Activated naive CD4-positive, alpha-beta T cell treated with anti-CD3 and anti-CD28 coated beads, Interleukin-2, amount 10 ng/mL, durations not matched to agents 7 days and 5 days (primary cell): ENCODE data around the gene HNRNPA3.
"Not testable (repeated sequence)": the region's sequence is repeated elsewhere in the genome, so short reads cannot be mapped to it uniquely, and the experiment has no call there.

ENCODE experiments used
- CTCF ChIA-PET: fragments of 350-600 bp; sonication (Branson Sonifier 250); formaldehyde crosslinking; loops from one replicate; lab custom pipeline; 2021; ENCODE audit warnings: antibody characterized with exemption; lab: Charles Lee
- DNase-seq: peaks from one replicate; pipeline ENCODE4 v3.0.0-alpha.2; 2020
- H3K27ac Mint-ChIP-seq: one replicate; pipeline ENCODE4 v1.8.0; 2021; ENCODE audit warnings: mild to moderate bottlenecking, moderate library complexity, mixed read lengths
- H3K27me3 Mint-ChIP-seq: one replicate; pipeline ENCODE4 v1.8.0; 2021; ENCODE audit warnings: mild to moderate bottlenecking, mixed read lengths
- H3K36me3 Mint-ChIP-seq: one replicate; pipeline ENCODE4 v1.8.0; 2021; ENCODE audit warnings: mixed read lengths
- H3K4me1 Mint-ChIP-seq: one replicate; pipeline ENCODE4 v1.8.0; 2021; ENCODE audit warnings: mixed read lengths
- H3K4me3 Mint-ChIP-seq: one replicate; pipeline ENCODE4 v1.8.0; 2021; ENCODE audit warnings: mild to moderate bottlenecking, moderate library complexity, mixed read lengths
- H3K9me3 Mint-ChIP-seq: one replicate; pipeline ENCODE4 v1.8.0; 2021; ENCODE audit warnings: mixed read lengths

The HNRNPA3 gene

DNA sequence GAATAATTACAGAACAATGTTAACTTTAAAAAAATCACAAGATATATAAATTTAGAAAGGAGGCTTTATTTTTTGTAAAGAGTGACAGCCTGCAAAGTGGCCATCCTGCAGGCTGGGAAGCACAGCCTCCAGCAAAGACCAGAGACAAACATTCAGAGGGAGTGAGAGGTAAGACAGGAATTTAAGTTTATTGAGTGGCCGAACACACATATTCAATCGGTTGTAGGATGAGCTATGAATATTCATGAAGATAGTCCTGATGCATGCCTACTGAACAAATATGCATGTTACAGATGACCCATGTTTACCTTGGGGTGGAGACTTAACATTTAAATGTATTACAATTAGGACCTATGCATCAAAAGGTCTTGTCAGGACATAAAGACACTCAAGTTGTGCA, 33.4 kb upstream of the HNRNPA3 start:
- H3K4me3 Mint-ChIP-seq = no peak overlapping the region
- H3K9me3 Mint-ChIP-seq = no peaks in the 10 kb centered on the region
- no peaks in the 10 kb centered on the region for H3K36me3 Mint-ChIP-seq
- no peak for DNase-seq
- H3K4me1 Mint-ChIP-seq = no peaks in the 10 kb centered on the region
- no peak overlapping the region for H3K27ac Mint-ChIP-seq
- CTCF ChIA-PET = interaction anchor here (1.2 kb wide), 1 partner anchor 117 kb away, joined by 4 read pairs; no protein-coding TSS in a partner anchor
- H3K27me3 Mint-ChIP-seq = peaks cover 39% of the 10 kb centered on the region

DNA sequence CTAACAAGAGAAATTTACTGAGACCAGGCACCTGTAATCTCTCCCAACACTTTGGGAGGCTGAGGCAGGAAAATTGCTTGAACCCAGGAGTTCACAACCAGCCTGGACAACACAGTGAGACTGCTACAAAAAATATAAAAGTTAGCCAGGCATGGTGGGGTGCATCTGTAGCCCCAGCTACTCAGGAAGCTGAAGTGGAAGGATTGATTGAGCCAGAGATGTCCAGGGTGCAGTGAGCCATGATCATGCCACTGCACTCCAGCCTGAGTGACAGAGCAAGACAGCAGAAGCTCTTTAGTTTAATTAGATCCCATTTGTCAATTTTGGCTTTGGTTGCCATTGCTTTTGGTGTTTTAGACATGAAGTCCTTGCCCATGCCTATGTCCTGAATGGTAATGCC, 32.9 kb upstream of the HNRNPA3 start:
- CTCF ChIA-PET, H3K27ac Mint-ChIP-seq, H3K4me3 Mint-ChIP-seq: not testable (repeated sequence)

DNA sequence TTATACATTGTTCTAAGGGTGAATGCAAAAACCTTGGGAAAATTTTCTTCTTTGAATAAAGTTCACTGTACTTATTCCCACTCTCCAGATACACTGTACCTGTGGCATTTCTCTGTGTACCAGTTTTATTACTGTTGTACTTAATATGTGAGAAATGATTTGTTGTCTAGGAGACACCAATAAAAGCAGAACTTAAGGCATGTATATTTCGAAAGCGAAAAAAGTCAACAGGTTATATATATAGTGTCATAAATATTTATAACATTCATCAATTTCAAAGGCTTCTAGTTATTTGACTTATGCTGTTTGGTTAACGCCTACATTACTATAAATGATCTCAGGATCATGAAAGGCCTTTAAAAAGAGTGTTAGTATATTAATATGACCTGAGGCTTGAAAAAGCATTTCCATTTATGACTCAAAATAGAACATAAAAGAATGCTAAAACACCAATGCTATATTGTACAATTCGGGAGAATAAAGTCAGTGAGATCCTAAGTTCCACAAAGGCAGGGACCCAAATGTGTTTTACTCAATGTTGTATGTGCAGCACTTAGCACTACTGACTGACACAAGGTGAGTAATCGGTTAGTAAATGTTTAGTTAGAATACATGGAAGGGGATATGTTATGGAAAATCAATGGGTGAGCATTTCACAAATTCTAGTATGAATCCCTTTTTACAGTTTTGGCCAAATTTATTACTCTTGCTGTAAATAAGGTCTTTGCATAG, 32.2 kb upstream of the HNRNPA3 start:
- no peaks in the 10 kb centered on the region for H3K4me1 Mint-ChIP-seq
- H3K27ac Mint-ChIP-seq = no peak overlapping the region
- CTCF ChIA-PET = no interaction called here

More for the DNA sequence above, 32.9 kb upstream of the HNRNPA3 start:
- H3K36me3 Mint-ChIP-seq, DNase-seq, H3K4me1 Mint-ChIP-seq, H3K9me3 Mint-ChIP-seq: not testable (repeated sequence)
- peaks cover 35% of the 10 kb centered on the region for H3K27me3 Mint-ChIP-seq

DNA sequence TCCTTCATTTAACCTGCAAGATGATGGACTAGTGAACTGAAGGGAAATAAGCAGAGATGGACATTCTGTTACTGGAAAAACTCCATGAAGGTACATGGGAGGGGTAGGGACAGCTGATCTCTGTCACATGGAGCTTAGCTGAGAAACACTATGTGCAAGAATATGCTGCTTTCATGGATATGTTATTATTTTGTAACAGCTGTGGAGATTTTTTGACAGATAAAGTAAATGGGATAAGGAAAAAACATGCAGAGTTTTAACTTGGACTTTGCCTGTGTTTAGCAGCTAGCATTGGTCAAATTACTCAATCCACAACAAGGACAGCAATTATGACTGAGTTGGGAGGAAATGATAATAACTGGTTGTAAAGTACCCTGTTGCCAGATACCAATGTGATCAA, 28.7 kb upstream of the HNRNPA3 start:
- Mint-ChIP-seq H3K36me3 (no peaks in the 10 kb centered on the region), H3K27me3 (peaks cover 42% of the 10 kb centered on the region), H3K9me3 (no peaks in the 10 kb centered on the region), H3K27ac (no peak overlapping the region), H3K4me1 (no peaks in the 10 kb centered on the region), H3K4me3 (no peak overlapping the region)
- no peak for DNase-seq
- CTCF ChIA-PET = no interaction called here

More for the DNA sequence above, 32.2 kb upstream of the HNRNPA3 start:
- H3K27me3 Mint-ChIP-seq = peaks cover 32% of the 10 kb centered on the region
- H3K36me3 Mint-ChIP-seq = no peaks in the 10 kb centered on the region
- no peaks in the 10 kb centered on the region for H3K9me3 Mint-ChIP-seq
- DNase-seq = no peak
- H3K4me3 Mint-ChIP-seq = no peak overlapping the region

DNA sequence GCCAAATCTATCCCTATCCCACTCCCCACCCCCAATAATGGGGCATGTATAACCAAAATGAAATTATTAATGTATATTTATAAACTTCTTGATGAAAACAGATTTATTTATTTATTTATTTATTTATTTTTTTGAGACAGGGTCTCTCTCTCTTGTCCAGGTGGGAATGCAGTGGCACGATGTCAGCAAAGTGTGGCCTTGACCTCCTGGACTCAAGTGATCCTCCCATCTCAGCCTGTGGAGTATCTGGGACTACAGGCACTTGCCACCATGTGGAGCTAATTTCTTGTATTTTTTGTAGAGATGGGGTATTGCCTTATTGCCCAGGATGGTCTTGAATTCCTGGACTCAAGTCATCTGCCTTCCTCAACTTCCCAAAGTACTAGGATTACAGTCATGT, 28.0 kb upstream of the HNRNPA3 start:
- Mint-ChIP-seq H3K27me3 (peaks cover 39% of the 10 kb centered on the region), H3K36me3 (no peaks in the 10 kb centered on the region), H3K9me3 (no peaks in the 10 kb centered on the region), H3K27ac (no peak overlapping the region), H3K4me3 (no peak overlapping the region), H3K4me1 (no peaks in the 10 kb centered on the region)
- CTCF ChIA-PET = interaction anchor here (1.3 kb wide), 1 partner anchor 13 kb away, joined by 7 read pairs; no protein-coding TSS in a partner anchor
- DNase-seq = no peak

DNA sequence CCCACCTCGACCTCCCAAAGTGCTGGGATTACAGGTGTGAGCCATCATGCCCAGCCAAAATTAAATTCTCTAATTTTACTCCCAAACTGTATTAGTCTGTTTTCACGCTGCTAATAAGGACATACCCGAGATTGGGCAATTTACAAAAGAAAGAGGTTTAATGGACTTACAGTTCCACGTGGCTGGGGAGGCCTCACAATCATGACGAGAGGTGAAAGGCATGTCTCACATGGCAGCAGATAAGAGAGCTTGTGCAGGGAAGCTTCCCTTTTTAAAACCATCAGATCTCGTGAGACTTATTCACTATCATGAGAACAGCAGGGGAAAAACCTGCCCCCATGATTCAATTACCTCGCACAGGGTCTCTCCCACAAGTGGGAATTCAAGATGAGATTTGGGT, 26.6 kb upstream of the HNRNPA3 start:
- H3K4me3 Mint-ChIP-seq, H3K36me3 Mint-ChIP-seq, DNase-seq, H3K4me1 Mint-ChIP-seq, H3K9me3 Mint-ChIP-seq, H3K27ac Mint-ChIP-seq: not testable (repeated sequence)
- H3K27me3 Mint-ChIP-seq = peaks cover 37% of the 10 kb centered on the region
- CTCF ChIA-PET = interaction anchor here (1.3 kb wide), 1 partner anchor 9 kb away, joined by 3 read pairs; no protein-coding TSS in a partner anchor

DNA sequence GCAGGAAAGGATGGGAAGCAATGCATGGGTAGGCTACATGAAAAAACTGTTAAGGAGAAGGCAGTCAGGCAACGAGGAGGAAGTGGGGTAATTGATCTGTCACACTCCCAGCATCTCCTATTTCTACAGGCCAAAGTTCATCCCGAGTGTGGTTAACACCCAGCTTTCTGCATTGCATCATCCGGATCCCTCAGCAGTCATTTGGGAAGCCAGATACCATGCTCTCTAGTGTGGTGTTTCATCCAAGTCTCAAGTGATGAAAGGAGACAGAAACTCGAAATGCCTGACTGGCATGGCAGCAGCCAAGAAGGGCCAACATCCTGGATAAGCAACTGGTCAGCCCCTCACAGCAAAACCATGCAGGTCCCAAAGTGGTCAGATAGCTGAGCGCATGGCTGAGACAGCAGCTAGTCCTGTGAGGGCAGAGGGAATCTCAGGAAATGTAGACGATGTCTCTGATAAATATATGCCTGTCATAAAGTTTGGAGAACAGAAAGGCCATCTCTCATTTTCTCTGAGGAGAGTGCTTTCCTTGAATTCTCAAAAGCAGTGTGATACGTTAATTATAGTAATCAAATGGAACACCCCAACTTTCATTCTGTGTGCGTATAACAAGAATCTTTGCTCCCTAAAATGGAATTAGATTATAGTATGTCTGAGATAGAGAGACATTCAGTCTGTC, 24.8 kb upstream of the HNRNPA3 start:
- Mint-ChIP-seq H3K27ac (no peak overlapping the region), H3K4me1 (no peaks in the 10 kb centered on the region), H3K27me3 (peaks cover 28% of the 10 kb centered on the region), H3K9me3 (no peaks in the 10 kb centered on the region), H3K4me3 (no peak overlapping the region), H3K36me3 (no peaks in the 10 kb centered on the region)
- no peak for DNase-seq
- CTCF ChIA-PET = no interaction called here

DNA sequence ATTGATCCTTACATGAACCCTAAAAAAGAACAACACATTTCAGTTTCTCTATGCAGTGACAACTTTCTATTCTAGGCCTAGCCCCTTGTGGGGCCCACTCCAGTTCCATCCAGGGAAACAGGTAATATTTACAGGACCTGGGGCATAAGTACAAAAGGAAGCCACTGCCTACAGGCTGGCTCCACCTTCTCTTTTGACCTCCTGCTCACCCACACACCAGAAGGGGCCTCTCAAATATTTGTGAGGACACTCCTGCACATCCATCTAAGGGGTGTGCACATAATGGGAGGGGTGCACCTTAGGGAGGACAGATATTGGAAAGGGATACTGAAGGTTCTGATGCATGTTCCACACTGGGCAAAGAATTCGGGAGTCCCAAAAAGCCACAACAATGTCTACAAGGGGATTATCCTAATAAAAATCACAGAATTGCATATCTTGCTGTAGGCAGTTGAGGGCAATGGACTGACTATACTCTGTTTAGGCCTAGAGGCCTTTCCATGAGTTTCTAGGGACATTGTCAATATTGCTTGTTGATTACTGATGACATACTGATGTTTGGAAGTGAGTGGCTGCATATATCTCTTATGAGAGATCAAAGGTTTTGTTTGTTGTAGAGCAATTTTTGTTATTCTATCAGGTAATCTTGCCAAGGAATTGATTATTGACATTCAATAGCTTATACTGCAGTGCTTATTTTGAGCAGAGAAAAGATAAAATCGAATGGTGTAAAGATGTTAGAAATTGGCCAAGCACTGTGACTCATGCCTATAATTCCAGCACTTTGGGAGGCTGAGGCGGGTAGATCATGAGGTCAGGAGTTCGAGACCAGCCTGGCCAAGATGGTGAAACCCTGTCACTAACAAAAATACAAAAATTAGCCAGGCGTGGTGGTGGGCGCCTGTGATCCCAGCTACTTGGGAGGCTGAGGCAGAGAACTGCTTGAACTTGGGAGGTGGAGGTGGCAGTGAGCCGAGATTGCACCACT, 23.8 kb upstream of the HNRNPA3 start:
- CTCF ChIA-PET = interaction anchor here (0.6 kb wide), 2 partner anchors 8 to 187 kb away, joined by 3 read pairs; no protein-coding TSS in a partner anchor
- Mint-ChIP-seq H3K4me1 (peaks cover 2% of the 10 kb centered on the region), H3K4me3 (no peak overlapping the region), H3K27ac (no peak overlapping the region), H3K27me3 (peaks cover 18% of the 10 kb centered on the region), H3K9me3 (no peaks in the 10 kb centered on the region), H3K36me3 (no peaks in the 10 kb centered on the region)
- no peak for DNase-seq

DNA sequence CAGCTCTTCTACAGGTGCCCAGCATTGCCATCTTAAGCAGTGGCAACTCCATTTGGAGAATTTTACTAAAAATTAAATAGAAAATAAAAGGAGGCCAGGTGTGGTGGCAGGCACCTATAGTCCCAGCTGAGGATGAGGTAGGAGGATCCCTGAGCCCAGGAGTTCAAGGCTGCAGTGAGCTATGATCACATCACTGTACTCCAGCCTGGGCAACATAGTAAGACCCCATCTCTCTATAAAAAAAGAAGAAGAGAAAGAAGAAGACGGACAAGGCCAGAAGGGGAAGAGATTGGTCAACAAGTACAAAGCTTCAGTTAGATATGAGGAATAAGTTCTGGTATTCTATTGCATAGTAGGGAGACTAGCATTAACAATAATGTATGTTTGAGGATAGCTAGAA, 21.7 kb upstream of the HNRNPA3 start:
- Mint-ChIP-seq H3K4me1 (peaks cover 2% of the 10 kb centered on the region), H3K9me3 (no peaks in the 10 kb centered on the region), H3K4me3 (no peak overlapping the region), H3K27ac (no peak overlapping the region), H3K36me3 (no peaks in the 10 kb centered on the region), H3K27me3 (peaks cover 7% of the 10 kb centered on the region)
- DNase-seq = no peak
- CTCF ChIA-PET = interaction anchor here (1.4 kb wide), 1 partner anchor 106 kb away, joined by 3 read pairs; no protein-coding TSS in a partner anchor

DNA sequence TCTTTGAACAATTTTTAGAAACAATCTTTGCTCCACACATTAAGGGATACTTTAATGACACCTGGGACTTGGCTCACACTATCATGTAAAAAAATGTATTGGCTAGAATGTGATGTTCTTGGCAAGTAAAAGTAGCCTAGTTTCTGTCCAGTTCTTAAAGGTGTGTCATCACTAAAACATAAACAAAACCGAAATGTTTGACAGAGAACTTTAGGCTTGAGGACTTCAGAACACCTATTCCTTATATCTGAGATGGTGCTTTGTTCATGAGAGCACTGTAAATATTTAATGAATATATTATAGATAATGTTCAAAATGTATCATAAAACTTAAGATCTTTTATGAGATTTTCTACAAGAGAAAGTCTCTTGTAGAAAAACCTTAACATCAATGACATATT, 19.8 kb upstream of the HNRNPA3 start:
- Mint-ChIP-seq H3K27ac (no peak overlapping the region), H3K4me3 (no peak overlapping the region), H3K9me3 (no peaks in the 10 kb centered on the region), H3K4me1 (peaks cover 2% of the 10 kb centered on the region), H3K27me3 (no peaks in the 10 kb centered on the region), H3K36me3 (no peaks in the 10 kb centered on the region)
- CTCF ChIA-PET = no interaction called here
- no peak for DNase-seq

DNA sequence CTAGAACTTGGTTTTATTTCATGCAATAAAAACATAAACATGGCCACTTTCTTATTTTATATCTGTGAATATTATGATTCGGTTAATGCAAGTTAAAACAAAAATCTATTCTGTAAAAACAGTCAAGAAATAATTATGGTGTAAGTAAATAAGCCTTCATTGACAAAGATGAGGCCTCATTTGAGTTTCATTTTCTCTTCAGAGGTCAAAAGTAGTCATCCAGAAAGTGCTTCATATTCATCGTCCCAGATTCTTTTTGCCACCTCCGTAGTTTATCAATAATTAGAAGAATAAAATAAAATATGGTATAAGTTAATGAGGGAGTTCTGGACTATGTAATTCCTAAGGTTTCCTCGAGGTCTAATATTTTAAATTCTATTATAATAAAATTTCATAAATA, 19.4 kb upstream of the HNRNPA3 start:
- Mint-ChIP-seq H3K9me3 (no peaks in the 10 kb centered on the region), H3K4me3 (no peak overlapping the region), H3K4me1 (peaks cover 2% of the 10 kb centered on the region), H3K27me3 (no peaks in the 10 kb centered on the region), H3K36me3 (no peaks in the 10 kb centered on the region), H3K27ac (no peak overlapping the region)
- DNase-seq = no peak
- CTCF ChIA-PET = interaction anchor here (0.9 kb wide), 1 partner anchor 28 kb away, joined by 6 read pairs; no protein-coding TSS in a partner anchor

DNA sequence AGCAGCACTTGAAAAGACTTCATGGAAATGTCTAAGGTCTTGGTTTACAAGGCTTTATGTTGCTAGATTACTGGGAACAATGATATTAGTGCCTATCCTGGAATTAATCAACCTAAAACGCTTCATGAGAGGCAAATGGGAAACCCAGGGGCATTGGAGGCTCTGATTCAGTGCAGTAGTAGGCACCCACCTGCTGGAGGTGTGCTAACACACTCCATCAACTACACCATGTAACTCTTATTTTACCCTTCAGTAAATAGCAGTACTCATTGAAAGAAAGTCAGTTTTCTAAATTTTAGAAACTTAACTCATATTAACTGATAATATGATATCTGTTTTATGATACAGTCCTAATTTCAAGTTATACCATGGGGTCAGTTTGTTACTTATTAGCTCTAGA, 17.4 kb upstream of the HNRNPA3 start:
- CTCF ChIA-PET = interaction anchor here (0.9 to 1.6 kb wide), 3 partner anchors 17 to 69 kb away, joined by 3 to 4 read pairs (median 4); partner anchors contain the start of gene NFE2L2
- peaks cover 2% of the 10 kb centered on the region for H3K4me1 Mint-ChIP-seq
- H3K27ac Mint-ChIP-seq = no peak overlapping the region
- no peaks in the 10 kb centered on the region for H3K9me3 Mint-ChIP-seq
- no peaks in the 10 kb centered on the region for H3K36me3 Mint-ChIP-seq
- H3K4me3 Mint-ChIP-seq = no peak overlapping the region
- DNase-seq = no peak
- no peaks in the 10 kb centered on the region for H3K27me3 Mint-ChIP-seq

DNA sequence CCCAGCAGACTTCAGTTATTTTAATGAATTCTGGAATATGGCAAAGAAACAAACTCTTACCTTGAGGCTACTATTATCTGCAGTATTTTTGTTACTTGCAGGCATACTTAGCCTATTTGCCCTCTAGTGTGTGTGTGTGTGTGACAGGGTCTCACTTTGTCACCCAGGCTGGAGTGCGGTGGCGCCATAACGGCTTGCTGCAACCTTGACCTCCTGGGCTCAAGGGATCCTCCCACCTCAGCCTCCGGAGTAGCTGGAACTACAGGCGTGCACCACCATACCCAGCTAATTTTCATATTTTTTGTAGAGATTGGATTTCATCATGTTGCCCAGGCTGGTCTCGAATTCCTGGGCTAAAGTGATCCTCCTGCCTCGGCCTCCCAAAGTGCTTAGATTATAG, 12.2 kb upstream of the HNRNPA3 start:
- H3K36me3 Mint-ChIP-seq, H3K27ac Mint-ChIP-seq, H3K4me1 Mint-ChIP-seq, H3K9me3 Mint-ChIP-seq, H3K4me3 Mint-ChIP-seq, DNase-seq, H3K27me3 Mint-ChIP-seq: not testable (repeated sequence)
- CTCF ChIA-PET = interaction anchor here (1.4 kb wide), 1 partner anchor 110 kb away, joined by 3 read pairs; no protein-coding TSS in a partner anchor
